H1 (cell line): ENCODE data around the gene ELFN2. TPM values are rescaled to one million over a fixed set of nuclear protein-coding genes. Genes with fewer than 3 reads are reported as not detected.
A peak's percentile ranks its signal among the peaks of the same experiment; 100 is the strongest.

Source experiments
- CTCF ChIA-PET: fragments of 300-600 bp; sonication (Branson Sonifier 250); formaldehyde crosslinking; loops from one replicate; lab custom pipeline; 2021; ENCODE audit not compliant: partially characterized antibody; lab: Charles Lee
- POLR2A ChIA-PET: fragments of 300-600 bp; sonication (Branson Sonifier 250); formaldehyde crosslinking; loops from one replicate; lab custom pipeline; 2021; ENCODE audit warnings: inconsistent platforms; ENCODE audit not compliant: partially characterized antibody; lab: Charles Lee
- DNase-seq, 2 experiments: peaks; one replicate each; pipeline versions ENCODE4 v3.0.0 to v3.0.0-alpha.2; 2010 to 2022; ENCODE audit warnings: low spot score in 2 of 2, low read depth in 1 of 2, mixed read lengths in 1 of 2
- FAIRE-seq: peaks from 2 replicates; lab custom pipeline; 2011; peaks lifted over from hg19 to GRCh38; lab: Jason Lieb, UNC
- H2AFZ ChIP-seq: 2 replicates; pipeline ENCODE4 v1.8.1; 2012; ENCODE audit warnings: low read length, inconsistent platforms
- H2AK5ac ChIP-seq: 2 replicates; pipeline ENCODE4 v1.6.1; 2013; ENCODE audit warnings: low read depth, low read length
- H2BK120ac ChIP-seq: replicated peaks from 2 replicates; pipeline ENCODE3; 2013; ENCODE audit warnings: low read depth, low read length, inconsistent platforms
- H2BK12ac ChIP-seq: 2 replicates; pipeline ENCODE4 v1.6.1; 2013; ENCODE audit warnings: low read depth, low read length
- H2BK15ac ChIP-seq: 2 replicates; pipeline ENCODE4 v1.6.1; 2013; ENCODE audit warnings: low read length
- H2BK20ac ChIP-seq: 2 replicates; pipeline ENCODE4 v1.6.1; 2013; ENCODE audit warnings: low read length
- H2BK5ac ChIP-seq: 2 replicates; pipeline ENCODE4 v1.6.1; 2013; ENCODE audit warnings: low read depth, low read length
- H3K14ac ChIP-seq: 2 replicates; pipeline ENCODE4 v1.6.1; 2013; ENCODE audit warnings: inconsistent platforms; ENCODE audit not compliant: insufficient read length
- H3K18ac ChIP-seq: 2 replicates; pipeline ENCODE4 v1.6.1; 2013; ENCODE audit warnings: low read length; ENCODE audit errors: extremely low read depth
- H3K23ac ChIP-seq: 2 replicates; pipeline ENCODE4 v1.6.1; 2013; ENCODE audit warnings: inconsistent platforms; ENCODE audit not compliant: insufficient read length
- H3K23me2 ChIP-seq: 2 replicates; pipeline ENCODE4 v1.6.1; 2013; ENCODE audit warnings: low read depth, low read length
- H3K27ac ChIP-seq: 2 replicates; pipeline ENCODE4 v1.6.1; 2011; ENCODE audit warnings: low read depth, low read length, inconsistent platforms
- H3K27me3 ChIP-seq, 4 experiments: replicated peaks in 1 of 4; 1 replicate in 1 of 4; 2 replicates in 3 of 4; pipeline versions ENCODE4 v1.6.1 to v1.8.1; 2011 to 2013; ENCODE audit warnings: low read length in 3 of 4, mild to moderate bottlenecking in 3 of 4, inconsistent platforms in 2 of 4, mixed read lengths in 2 of 4, moderate library complexity in 1 of 4; ENCODE audit not compliant: control insufficient read depth in 3 of 4, insufficient read depth in 3 of 4; ENCODE audit errors: extremely low read depth in 1 of 4
- H3K36me3 ChIP-seq, 4 experiments: 2 replicates each; pipeline versions ENCODE4 v1.6.1 to v1.8.1; 2011 to 2013; ENCODE audit warnings: mild to moderate bottlenecking in 4 of 4, low read length in 3 of 4, moderate library complexity in 2 of 4, control low read depth in 1 of 4, inconsistent platforms in 1 of 4; ENCODE audit not compliant: insufficient read depth in 4 of 4, control insufficient read depth in 2 of 4
- H3K4ac ChIP-seq: replicated peaks from 2 replicates; pipeline ENCODE3; 2013; ENCODE audit warnings: low read length, low read depth, mixed read lengths, inconsistent platforms; ENCODE audit not compliant: insufficient read length
- H3K4me1 ChIP-seq, 4 experiments: replicated peaks in 1 of 4; 1 replicate in 1 of 4; 2 replicates in 3 of 4; pipeline versions ENCODE4 v1.6.1 to v1.8.1; 2011 to 2013; ENCODE audit warnings: low read length in 3 of 4, inconsistent platforms in 2 of 4, mixed read lengths in 1 of 4; ENCODE audit not compliant: insufficient read depth in 4 of 4, control insufficient read depth in 3 of 4
- H3K4me2 ChIP-seq, 2 experiments: 2 replicates each; pipeline versions ENCODE4 v1.6.1 to v1.8.1; 2011 to 2013; ENCODE audit warnings: low read depth in 2 of 2, low read length in 2 of 2, control low read depth in 1 of 2, inconsistent platforms in 1 of 2, mild to moderate bottlenecking in 1 of 2; ENCODE audit not compliant: insufficient read depth in 1 of 2
- H3K4me3 ChIP-seq, 4 experiments: fragments of 200-600, 300-600 bp in 1 of 4; sonication (generic), shearing (Covaris generic), sonication (Bioruptor Twin) in 1 of 4; 2 replicates each; pipeline versions ENCODE4 v1.5.1 to v1.8.1; 2011 to 2016; ENCODE audit warnings: low read length in 4 of 4, low read depth in 3 of 4, control low read depth in 2 of 4, inconsistent platforms in 2 of 4, mild to moderate bottlenecking in 2 of 4, mixed read lengths in 1 of 4, moderate library complexity in 1 of 4; ENCODE audit not compliant: insufficient read depth in 2 of 4; ENCODE audit errors: extremely low read depth in 1 of 4
- H3K56ac ChIP-seq: replicated peaks from 2 replicates; pipeline ENCODE3; 2013; ENCODE audit warnings: low read depth, mild to moderate bottlenecking, mixed read lengths, low read length, inconsistent platforms; ENCODE audit not compliant: insufficient read length
- H3K79me1 ChIP-seq: 2 replicates; pipeline ENCODE4 v1.6.1; 2013; ENCODE audit warnings: low read depth, low read length, control low read depth
- H3K79me2 ChIP-seq, 2 experiments: 2 replicates each; pipeline versions ENCODE4 v1.6.1 to v1.8.1; 2012 to 2013; ENCODE audit warnings: low read length in 2 of 2, mild to moderate bottlenecking in 2 of 2, inconsistent platforms in 1 of 2; ENCODE audit not compliant: insufficient read depth in 2 of 2, control insufficient read depth in 1 of 2
- H3K9ac ChIP-seq, 4 experiments: replicated peaks in 1 of 4; 1 replicate in 1 of 4; 2 replicates in 3 of 4; pipeline versions ENCODE4 v1.6.1 to v1.8.1; 2011 to 2013; ENCODE audit warnings: low read depth in 3 of 4, low read length in 3 of 4, control low read depth in 2 of 4, mild to moderate bottlenecking in 2 of 4, moderate library complexity in 2 of 4, inconsistent platforms in 1 of 4; ENCODE audit errors: extremely low read depth in 1 of 4
- H3K9me3 ChIP-seq, 2 experiments: 2 replicates each; pipeline versions ENCODE4 v1.6.1 to v1.8.1; 2012 to 2013; ENCODE audit warnings: mild to moderate bottlenecking in 2 of 2, moderate library complexity in 2 of 2, control low read depth in 1 of 2, inconsistent platforms in 1 of 2, low read depth in 1 of 2, low read length in 1 of 2, mixed read lengths in 1 of 2; ENCODE audit not compliant: insufficient read depth in 2 of 2
- H4K20me1 ChIP-seq, 2 experiments: replicated peaks in 1 of 2; 2 replicates each; pipeline versions ENCODE3 to v1.8.1; 2011 to 2013; ENCODE audit warnings: inconsistent platforms in 2 of 2, low read length in 2 of 2, mild to moderate bottlenecking in 1 of 2; ENCODE audit not compliant: insufficient read depth in 2 of 2, control insufficient read depth in 1 of 2
- H4K5ac ChIP-seq: 2 replicates; pipeline ENCODE4 v1.6.1; 2013; ENCODE audit warnings: low read length, low read depth, mixed read lengths, inconsistent platforms; ENCODE audit not compliant: insufficient read length
- H4K8ac ChIP-seq: 2 replicates; pipeline ENCODE4 v1.8.0; 2013; ENCODE audit warnings: mild to moderate bottlenecking, moderate library complexity, low read length, inconsistent platforms; ENCODE audit not compliant: insufficient read depth; ENCODE audit errors: extremely low read depth
- H4K91ac ChIP-seq: replicated peaks from 2 replicates; pipeline ENCODE3; 2013; ENCODE audit warnings: low read length, mixed read lengths, inconsistent platforms; ENCODE audit not compliant: insufficient read length
- BCL11A ChIP-seq, 2 experiments: IDR thresholded peaks; one replicate each; pipeline ENCODE4 v1.6.1; 2011; ENCODE audit warnings: low read depth in 2 of 2, low read length in 2 of 2, mild to moderate bottlenecking in 2 of 2
- CBX8 ChIP-seq: fragments of 300-800, 300-1000 bp; sonication (generic); IDR thresholded peaks from 2 replicates; pipeline ENCODE4 v1.7.1; 2016; ENCODE audit warnings: low read depth, low read length, borderline replicate concordance
- CTBP2 ChIP-seq: IDR thresholded peaks from 2 replicates; pipeline ENCODE4 v1.7.0; 2011; ENCODE audit warnings: borderline replicate concordance, mild to moderate bottlenecking, moderate library complexity, mixed read lengths, low read length; ENCODE audit not compliant: insufficient read depth, insufficient read length
- HDAC2 ChIP-seq, 2 experiments: fragments of 300-600 bp in 1 of 2; sonication (generic) in 1 of 2; IDR thresholded peaks; 2 replicates each; pipeline ENCODE4 v1.6.1; 2011 to 2012; ENCODE audit warnings: low read depth in 2 of 2, low read length in 2 of 2, mild to moderate bottlenecking in 2 of 2, moderate library complexity in 2 of 2, borderline replicate concordance in 1 of 2, inconsistent platforms in 1 of 2
- KDM1A ChIP-seq: fragments of 200-600, 300-600 bp; sonication (generic); IDR thresholded peaks from 2 replicates; pipeline ENCODE4 v1.7.1; 2016; ENCODE audit warnings: mild to moderate bottlenecking, low read length, borderline replicate concordance
- POU5F1 ChIP-seq: IDR thresholded peaks from 2 replicates; pipeline ENCODE4 v1.6.1; 2011; ENCODE audit warnings: low read depth, mild to moderate bottlenecking, low read length, moderate library complexity
- RNF2 ChIP-seq: fragments of 200-900, 300-1000 bp; sonication (generic); IDR thresholded peaks from 2 replicates; pipeline ENCODE4 v1.7.1; 2016; ENCODE audit warnings: borderline replicate concordance, low read depth, mild to moderate bottlenecking, antibody characterized with exemption, low read length; ENCODE audit not compliant: poor library complexity, severe bottlenecking; ENCODE audit errors: missing control alignments
- RXRA ChIP-seq: IDR thresholded peaks from 2 replicates; pipeline ENCODE4 v1.6.1; 2011; ENCODE audit warnings: low read depth, mild to moderate bottlenecking, low read length, moderate library complexity; ENCODE audit not compliant: insufficient read depth
- WGBS, 2 experiments: shearing (Covaris generic) in 1 of 2; methylation state at CpG; one replicate each; pipeline versions ENCODE4 v1.1.6 to v1.1.7; 2013 to 2015; ENCODE audit warnings: low lambda C conversion rate in 2 of 2, mixed read lengths in 2 of 2, inconsistent platforms in 1 of 2, low coverage in 1 of 2, missing lambda C conversion rate in 1 of 2; ENCODE audit not compliant: insufficient replicate concordance in 2 of 2, insufficient coverage in 1 of 2, insufficient read length in 1 of 2; ENCODE audit errors: extremely low coverage in 1 of 2, missing lambda C conversion rate in 1 of 2; 5-methylcytosine and 5-hydroxymethylcytosine counted together
- polyA plus RNA-seq, 7 experiments: library from polyadenylated mRNA; depleted of rRNA in 3 of 7; stranded (reverse) in 5 of 7; unstranded in 2 of 7; fragments of >200 nt in 5 of 7; fragments of 200-250 nt in 2 of 7; gene quantifications; 1 replicate in 5 of 7; 2 replicates in 1 of 7; 4 replicates in 1 of 7; pipeline versions ENCODE4 v1.2.1 to v1.2.3, GENCODE V29; 2011 to 2013; ENCODE audit warnings: missing spikeins in 2 of 7, mixed read lengths in 2 of 7
- total RNA-seq: library from RNA; stranded (reverse); fragmentation: NEBNext Ultra II Directional; extraction: Animal tissue kit (Norgen Biotek cat#: 25700); gene quantifications from 2 replicates; pipeline ENCODE4 v1.2.1, GENCODE V29; 2021

ELFN2 gene
- total and polyA plus RNA-seq, 2 of the 8 experiments (the other 6 are each of a cell fraction or from before 2014, with no cell fraction given) = 0.63 to 0.88 TPM

DNA sequence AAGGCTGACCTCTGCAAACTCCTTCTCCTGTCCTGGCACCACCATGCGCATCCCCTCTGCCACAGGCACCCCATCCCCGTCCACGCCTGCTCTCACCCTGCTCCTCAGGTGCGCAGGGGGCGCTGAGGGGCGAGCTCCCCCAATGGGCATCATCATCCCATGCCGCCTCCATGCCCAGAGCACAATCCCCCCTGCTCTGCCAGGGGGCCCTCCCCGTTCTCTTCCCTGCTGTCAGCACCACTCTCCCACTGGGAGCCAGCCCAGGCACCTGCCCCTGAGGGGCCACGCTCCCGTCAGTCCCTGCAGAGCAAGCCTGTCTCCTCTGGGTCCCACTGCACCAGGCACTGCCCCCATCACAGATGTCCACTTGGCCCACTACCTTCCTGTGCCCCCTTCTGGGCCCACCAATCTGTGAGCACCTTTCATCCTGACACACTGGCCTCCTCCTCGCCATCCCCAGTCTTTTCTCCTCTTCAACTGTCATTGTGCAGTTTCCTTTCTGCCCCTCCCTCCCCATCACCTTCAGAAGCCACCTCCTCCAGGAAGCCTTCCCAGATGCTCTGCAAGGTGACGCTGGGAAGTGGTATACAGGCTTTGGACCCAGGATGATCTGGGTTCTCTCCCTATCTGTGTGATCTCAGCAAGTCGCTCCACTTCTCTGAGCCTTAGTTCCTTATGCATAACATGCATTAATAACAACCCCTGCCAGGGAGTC lies 82.4 kb downstream of the ELFN2 start:
- H3K9me3 ChIP-seq = no peaks in the 10 kb centered on the region
- 86% methylated on average over 13 of the region's 13 CpGs; no CpG with 5 or more reads in 1 of the 2 experiments for WGBS, 2 experiments
- 0 out of 2 replicates have a peak overlapping the region, but pooled peaks have one; percentile 2 for H2BK5ac ChIP-seq
- DNase-seq (no peak), FAIRE-seq (no peak)
- H3K4me2 ChIP-seq = no peak overlapping the region
- H3K27ac ChIP-seq = no peak overlapping the region
- no peak overlapping the region for H2BK120ac ChIP-seq
- no peak overlapping the region for H3K56ac ChIP-seq
- H3K4ac ChIP-seq = no peak overlapping the region
- no peak overlapping the region for H4K5ac ChIP-seq
- peak overlapping the region; percentile 25; the same call in 1 of the 2 replicates for H2BK15ac ChIP-seq
- H4K8ac ChIP-seq = no peak overlapping the region
- CTCF ChIA-PET = no interaction called here
- H3K14ac ChIP-seq = no peak overlapping the region
- H3K9ac ChIP-seq = no peak overlapping the region
- H3K79me2 ChIP-seq = no peaks in the 10 kb centered on the region
- H2AK5ac ChIP-seq = no peak overlapping the region
- no peak overlapping the region for H3K18ac ChIP-seq
- no peak overlapping the region for H3K4me3 ChIP-seq
- 0 out of 2 replicates have a peak overlapping the region, but pooled peaks have one; percentile 61 for H2BK20ac ChIP-seq
- H3K27me3 ChIP-seq = peaks cover 0 to 3% (median 0%) of the 10 kb centered on the region in 4 experiments; a peak in 2 of 7 replicates
- H3K79me1 ChIP-seq = no peaks in the 10 kb centered on the region; the same call in 1 of the 2 replicates
- H2BK12ac ChIP-seq = 0 out of 2 replicates have a peak overlapping the region, but pooled peaks have one; percentile 50
- H4K91ac ChIP-seq = no peak overlapping the region
- H4K20me1 ChIP-seq = no peaks in the 10 kb centered on the region
- H3K4me1 ChIP-seq = peaks cover 0 to 16% (median 9%) of the 10 kb centered on the region in 4 experiments; a peak in 5 of 7 replicates
- H2AFZ ChIP-seq = no peak overlapping the region
- H3K23me2 ChIP-seq = no peaks in the 10 kb centered on the region; the same call in 1 of the 2 replicates
- no peaks in the 10 kb centered on the region for H3K36me3 ChIP-seq
- POLR2A ChIA-PET = no interaction called here
- no peak overlapping the region for H3K23ac ChIP-seq
- TF ChIP-seq POU5F1 = no peak
- TF ChIP-seq BCL11A (IDR thresholded peaks at IDR 0.05; ENCODE audit: low read depth in 2 of 2, low read length in 2 of 2) = no peak
- TF ChIP-seq KDM1A = no peak
- TF ChIP-seq CBX8 = no peak
- TF ChIP-seq CTBP2 = no peak
- no peak for TF ChIP-seq RXRA
- TF ChIP-seq RNF2 = no peak
- TF ChIP-seq HDAC2 (IDR thresholded peaks at IDR 0.05; ENCODE audit: borderline replicate concordance in 1 of 2, low read depth in 2 of 2, low read length in 2 of 2) = no peak
